Erythroblast (primary cell): ENCODE results near the gene SERPINA1.

Experiments
- DNase-seq, 2 experiments: peaks; one replicate each; lab custom pipeline; 2025; lab: John Stamatoyannopoulos, UW
- GATA1 ChIP-seq: IDR thresholded peaks from 2 replicates; pipeline ENCODE4 v1.6.1; 2011; ENCODE audit warnings: low read depth, mild to moderate bottlenecking, control low read depth, low read length, moderate library complexity
- POLR2A ChIP-seq: IDR thresholded peaks from 2 replicates; pipeline ENCODE4 v1.6.1; 2011; ENCODE audit warnings: mild to moderate bottlenecking, low read length

SERPINA1 gene

GRCh38 chr14:94328196-94328595 lies 60.2 kb downstream of the SERPINA1 start:
- TF ChIP-seq POLR2A (no peak), GATA1 (no peak)
- DNase-seq, result no peak
